Stimulated activated CD8-positive, alpha-beta memory T cell treated with anti-CD3 and anti-CD28 coated beads, Interleukin-7, amount 100 ng/mL, for 4 hours (primary cell): ENCODE results near the gene IRF9.
"Not testable (repeated sequence)": the region's sequence is repeated elsewhere in the genome, so short reads cannot be mapped to it uniquely, and the experiment has no call there.

Experiments used
- DNase-seq, 2 donors: peaks; one replicate each; pipeline ENCODE4 v3.0.0-alpha.2; 2020; ENCODE audit warnings: low read depth in 2 of 2

The IRF9 gene

DNA sequence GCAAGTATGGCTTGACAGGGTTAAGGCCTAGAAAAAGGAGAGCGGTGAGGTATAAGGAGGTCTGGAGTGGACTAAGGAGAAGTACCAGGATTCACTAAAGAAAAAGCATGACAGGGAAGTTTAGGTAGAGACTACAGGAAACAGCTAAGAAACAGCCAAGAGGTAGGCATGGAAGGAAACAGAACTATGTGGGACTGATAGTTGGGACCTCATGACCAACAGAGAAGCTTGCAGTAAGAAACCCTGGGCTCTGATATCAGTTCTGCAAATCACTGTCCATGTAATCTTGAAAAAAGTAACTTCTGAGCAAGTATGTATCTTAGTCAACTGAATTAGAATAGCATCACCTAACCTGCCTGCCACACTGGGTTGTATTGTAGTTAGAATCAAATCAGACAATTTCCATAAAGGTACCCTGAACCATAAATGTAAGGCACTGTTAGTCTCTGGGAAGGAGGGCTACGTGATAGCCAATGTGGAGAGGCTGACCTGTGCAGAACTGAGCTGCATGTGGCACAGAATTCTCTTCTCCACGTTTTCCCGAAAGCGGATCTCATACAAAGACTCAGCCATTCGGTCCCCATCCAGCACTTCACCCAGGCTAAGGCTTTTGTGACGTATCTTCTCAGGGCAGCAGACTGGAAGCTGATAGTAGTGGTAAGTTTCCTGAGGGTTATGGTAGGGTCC is 33.3 kb downstream of the IRF9 start:
- DNase-seq = no peak

- no peak for DNase-seq
Measured at GRCh38 chr14:24194873-24195185, 33.8 kb downstream of the IRF9 start.

DNA sequence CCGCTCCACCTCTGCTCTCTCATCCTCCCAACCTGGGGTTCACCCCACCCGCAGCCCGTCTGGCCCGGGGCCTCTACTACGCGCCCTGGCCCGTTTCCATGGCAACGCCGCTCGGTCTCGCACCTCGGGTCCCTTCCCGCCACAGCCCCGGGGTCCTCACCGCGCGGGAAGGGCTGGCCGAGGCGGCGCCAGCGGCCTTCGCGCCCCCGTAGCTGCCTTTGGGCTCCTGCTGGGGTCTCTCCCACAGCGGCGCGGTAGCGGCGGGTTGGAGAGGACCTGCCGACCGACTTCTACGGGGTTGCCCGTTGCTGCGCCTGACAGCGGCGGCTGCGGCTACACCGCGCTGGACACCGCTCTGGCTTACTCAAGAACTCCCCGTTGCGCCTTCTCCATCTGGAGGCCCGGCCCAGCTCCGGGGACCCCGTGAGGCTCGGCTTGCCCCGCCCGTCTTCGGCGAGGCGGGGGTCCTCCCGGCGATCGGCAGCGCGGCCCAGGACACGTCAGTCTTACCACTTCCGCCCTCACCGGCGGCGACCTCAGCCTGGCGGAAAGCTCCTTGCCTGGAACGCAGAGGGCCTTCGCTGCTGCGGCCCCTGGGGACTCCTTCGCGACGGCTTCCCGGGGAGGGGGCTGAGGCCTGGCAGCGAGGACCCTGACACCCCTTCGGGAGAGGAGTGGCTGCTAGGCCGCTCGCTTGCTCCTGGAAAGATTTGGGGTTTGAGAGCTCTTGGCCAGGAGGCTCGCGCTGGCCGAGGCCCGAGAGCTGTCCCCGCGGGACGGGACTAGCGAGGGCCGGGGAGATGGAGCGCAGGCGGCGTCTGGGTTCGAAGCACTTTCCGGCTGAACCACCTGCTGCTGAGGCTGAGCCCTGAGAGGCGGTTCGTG is 34.4 kb downstream of the IRF9 start, which contains the start of gene TM9SF1:
TM9SF1 (minus strand) TSS at position 256 of the 885 bp plus-strand sequence. CDS start 422 bp downstream, outside the sequence.
- peak; percentile 80 to 84 for DNase-seq

GRCh38 chr14:24196071-24197055 is 35.3 kb downstream of the IRF9 start:
- no peak for DNase-seq

DNA sequence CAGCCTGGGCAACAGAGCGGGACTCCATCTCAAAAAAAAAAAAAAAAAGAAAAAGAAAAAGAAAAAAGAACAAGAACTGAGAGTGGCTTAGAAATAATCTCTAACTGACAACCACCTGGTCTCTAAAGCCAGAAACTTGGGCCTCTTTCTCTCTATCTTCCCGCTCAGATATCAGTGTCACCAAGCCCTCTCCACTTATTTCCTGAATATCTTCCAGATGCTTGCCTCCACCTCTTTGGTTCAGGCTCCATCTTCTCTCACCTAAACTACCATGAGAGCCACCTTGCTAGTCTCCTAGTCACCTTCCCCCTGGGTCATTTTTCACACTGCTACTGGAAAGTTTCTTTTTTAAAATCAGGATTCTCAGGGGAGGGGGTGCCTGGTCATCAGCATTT is 36.0 kb downstream of the IRF9 start:
- no peak for DNase-seq

GRCh38 chr14:24198814-24199524 is 37.9 kb downstream of the IRF9 start:
- DNase-seq = no peak

- not testable (repeated sequence) for DNase-seq
Measured at GRCh38 chr14:24202538-24202937, 41.5 kb downstream of the IRF9 start.

DNA sequence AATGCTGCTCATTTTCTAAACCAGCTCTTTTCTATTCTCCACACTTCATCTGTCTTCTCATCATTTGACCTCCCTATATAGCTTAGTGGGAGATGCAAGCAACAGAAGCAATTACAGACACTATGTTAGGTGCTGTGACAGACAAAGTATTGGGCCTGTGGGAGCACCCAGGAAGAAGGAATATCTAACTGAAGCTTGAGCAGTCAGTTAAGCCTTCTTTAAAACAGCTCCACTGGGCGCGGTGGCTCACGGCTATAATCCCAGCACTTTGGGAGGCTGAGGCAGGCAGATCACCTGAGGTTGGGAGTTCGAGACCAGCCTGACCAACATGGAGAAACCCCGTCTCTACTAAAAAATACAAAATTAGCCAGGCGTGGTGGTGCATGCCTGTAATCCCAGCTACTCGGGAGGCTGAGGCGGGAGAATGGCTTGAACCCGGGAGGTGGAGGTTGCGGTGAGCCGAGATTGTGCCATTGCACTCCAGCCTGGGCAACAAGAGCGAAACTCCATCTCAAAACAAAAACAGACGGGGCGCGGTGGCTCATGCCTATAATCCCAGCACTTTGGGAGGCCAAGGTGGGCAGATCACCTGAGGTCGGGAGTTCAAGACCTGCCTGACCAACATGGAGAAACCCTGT is 42.3 kb downstream of the IRF9 start:
- not testable (repeated sequence) for DNase-seq

DNA sequence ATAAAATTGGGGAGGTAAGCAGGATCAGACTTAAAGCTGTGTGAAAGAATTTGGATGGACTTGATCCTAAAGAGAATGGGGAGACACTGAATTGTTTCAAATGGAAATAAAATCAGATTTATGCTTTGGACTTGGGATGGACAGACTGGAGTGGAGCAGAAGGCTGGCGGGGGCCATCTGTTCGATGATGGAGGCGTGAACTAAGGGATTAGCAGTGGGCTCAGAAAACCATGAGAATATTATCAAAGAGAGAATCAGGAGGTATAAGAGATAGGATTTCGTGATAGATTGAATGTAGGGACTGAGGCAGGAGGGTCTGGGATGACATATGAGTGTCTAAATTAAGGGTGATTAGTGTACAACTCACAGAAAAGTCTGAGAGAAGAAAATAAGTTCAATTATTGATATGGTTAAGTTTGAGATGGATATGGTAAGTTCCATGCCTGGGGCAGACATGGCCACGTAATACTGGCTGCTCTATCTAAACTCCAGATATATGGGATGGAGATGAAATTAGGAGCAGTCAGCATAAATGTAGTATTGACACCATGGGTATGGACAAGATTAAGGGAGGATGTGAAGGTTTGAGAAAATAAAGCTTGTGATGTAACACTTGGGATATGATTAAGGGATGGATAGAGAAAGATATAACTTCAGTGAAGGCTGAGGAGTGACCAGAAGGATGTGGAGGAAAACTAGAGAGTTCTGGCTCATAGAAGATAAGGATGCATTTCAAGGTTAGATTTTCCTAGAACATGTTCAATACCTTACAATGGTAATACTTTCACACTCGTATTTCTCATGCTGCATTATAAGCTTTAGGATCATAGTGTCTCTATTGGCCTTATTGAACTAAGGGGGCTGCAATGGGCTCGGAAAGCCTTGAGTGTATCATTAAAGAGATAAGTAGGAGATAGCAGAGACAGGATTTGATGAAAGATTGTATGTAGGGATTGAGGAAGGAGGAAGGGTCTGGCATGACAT is 43.4 kb downstream of the IRF9 start:
- no peak for DNase-seq

DNA sequence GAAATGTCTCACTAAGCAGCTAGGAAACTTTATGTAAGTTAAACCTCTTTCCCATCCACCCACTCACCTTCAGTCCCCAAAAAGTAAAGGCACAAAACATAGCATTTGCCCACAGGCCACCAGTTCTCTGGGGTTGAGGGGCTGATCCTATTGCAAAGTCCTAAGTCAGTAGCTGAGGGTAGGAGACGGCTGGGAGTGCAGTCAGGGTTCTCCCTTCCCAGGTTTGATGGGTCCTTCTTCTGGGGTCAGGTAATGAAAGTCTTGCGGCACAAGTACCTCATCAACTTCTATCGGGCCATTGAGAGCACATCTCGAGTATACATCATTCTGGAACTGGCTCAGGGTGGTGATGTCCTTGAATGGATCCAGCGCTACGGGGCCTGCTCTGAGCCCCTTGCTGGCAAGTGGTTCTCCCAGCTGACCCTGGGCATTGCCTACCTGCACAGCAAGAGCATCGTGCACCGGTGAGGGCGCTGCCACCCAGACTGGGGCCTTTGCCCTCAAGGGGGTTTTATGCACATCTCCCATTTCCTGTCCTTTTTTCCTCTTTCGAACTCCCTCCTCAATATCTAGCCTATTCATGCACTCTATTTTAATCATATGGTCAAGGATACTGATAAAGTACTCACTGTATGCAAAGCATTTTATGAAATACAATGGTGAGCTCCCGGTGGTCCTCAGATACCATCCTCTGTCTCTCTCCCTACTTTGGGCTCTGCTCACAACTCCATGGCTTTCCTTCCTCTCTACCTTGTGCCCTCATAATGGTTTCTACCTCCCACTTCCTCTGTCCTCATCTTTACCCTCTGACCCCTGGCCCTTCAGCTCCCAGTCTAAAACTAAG is 45.4 kb downstream of the IRF9 start:
- DNase-seq = no peak

- no peak for DNase-seq
Measured at GRCh38 chr14:24207104-24207551, 46.1 kb downstream of the IRF9 start.

DNA sequence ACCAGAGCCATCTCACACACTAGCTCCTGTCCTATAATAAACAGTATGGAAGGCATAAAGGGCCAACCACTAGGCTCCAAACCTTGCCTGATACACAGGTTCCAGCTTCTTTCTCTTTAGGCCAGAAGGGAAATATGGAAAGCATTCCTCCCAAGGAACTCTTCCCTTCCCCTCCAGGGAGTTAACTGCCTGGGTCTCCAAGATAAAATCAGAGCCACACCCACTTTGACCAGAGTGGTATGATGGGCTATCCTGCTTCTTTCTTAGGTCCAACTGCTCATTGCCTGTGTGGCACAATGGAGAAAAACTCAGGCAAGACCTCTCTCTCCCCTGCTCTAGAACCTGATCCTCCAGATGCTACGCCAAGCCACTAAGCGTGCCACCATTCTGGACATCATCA is 46.6 kb downstream of the IRF9 start:
- no peak for DNase-seq

DNA sequence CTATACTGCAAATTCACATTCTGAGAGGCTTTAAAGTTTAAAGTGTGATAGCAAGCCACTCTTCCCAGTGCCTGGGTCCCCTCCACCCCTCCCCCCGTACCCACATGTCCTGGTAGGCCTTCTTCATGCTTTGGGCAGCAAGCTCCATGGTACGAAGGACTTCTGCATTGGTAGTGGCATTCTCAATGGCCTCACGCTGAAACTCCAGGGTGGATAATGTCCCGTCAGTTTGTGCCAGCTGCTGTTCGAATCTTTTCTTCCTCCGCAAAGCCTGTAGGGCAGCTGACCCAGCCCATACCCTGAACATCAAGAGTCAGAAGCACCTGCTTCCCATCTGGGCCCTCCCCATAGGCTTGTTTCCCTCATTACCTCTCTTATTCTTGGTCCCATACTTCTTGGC is 50.2 kb downstream of the IRF9 start:
- no peak for DNase-seq

DNA sequence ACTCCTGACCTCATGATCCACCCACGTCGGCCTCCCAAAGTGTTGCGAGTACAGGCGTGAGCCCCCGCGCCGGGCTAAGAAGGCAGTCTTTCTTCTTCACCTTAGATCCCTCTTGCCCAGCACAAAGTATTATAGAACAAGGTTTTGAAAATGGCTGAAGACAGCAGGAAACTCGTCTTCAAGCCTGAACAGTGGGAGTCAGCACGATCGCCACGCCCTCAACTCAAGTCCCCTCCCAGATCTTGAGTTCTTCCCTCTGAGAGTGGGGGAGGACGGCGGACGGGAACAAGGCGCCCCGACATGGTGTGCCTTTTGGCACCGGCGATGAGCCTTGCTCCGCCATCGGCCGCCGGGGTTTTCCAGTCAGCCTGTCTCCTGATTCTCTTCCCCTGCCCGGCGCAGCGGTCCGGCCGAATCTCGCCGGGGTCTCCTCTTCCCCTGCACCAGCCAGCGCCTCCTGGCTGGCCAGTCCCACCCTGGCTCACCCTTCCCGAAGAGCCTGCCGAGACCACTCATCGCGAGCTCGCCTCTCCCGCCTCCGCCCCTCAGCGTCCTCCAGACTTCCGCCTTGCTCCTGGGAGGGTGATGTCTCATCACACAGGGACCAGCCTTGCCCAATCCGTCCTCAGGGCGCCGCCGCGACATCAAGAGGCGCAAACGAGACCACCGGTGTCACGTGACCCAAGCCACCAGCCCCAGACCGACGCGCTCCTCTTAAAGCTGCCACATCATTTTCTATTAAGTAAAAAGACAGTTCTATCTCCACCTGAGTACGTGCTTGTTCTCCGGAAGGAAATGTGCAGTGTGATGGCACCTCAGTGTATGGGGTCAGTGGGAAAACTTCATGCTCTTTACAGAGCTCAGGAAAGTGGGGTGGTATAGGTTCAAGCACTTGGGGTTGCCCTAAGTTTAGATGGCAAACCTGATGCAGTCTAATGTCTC is 52.1 kb downstream of the IRF9 start, which contains the start of gene CHMP4A:
CHMP4A (minus strand) TSS at position 565 of the 942 bp plus-strand sequence; CDS start at position 516, 49 bp downstream.
- DNase-seq = peak; percentile 96

DNA sequence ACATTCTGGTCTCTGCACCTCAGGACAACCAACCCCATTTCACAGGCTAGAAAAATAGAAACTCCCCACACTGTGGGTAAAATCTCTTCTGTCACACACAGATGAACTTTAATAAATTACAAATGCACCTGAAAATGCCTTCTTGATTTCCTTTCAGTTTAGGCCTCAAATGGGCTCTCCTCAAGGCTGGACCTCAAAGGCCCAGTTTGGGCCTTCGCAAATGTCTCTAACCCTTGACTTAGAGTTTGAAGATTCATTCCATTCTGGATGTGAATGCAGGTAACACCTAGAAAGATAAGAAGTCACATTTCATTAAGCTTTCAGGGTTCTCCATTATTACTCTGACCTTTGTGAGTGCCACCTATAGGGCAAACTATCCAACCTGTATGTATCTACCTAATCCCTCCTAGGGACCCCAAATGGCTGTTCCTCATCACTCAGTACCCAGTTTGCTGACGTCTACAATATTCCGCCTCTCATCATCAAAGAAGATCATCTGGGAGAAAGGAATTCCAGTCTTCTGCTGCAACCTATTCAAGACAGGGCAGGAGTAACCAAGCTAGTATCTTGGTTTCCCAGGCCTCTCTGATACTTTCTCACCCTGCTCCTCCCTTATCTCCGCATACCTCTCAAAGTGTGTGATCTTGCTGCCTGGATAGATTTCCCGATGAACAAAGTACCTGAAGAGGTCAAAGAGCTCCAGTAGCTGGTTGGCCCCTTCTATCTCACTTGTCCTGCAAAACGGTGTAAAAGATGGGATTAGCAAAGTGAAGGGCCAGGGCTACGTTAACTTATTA is 53.0 kb downstream of the IRF9 start:
- no peak for DNase-seq
